K562 (cell line): ENCODE measurements around the gene PDE4A. TPM values are rescaled to one million over a fixed set of nuclear protein-coding genes. Genes with fewer than 3 reads are reported as not detected.

Experiments used
- ATAC-seq: fragments of 200-7000 bp; cut with Tn5 transposase; 3 replicates; pipeline ENCODE4 v1.9.1; 2020; ENCODE audit warnings: moderate library complexity
- BruUV-seq: library from RNA; stranded (reverse); fragments of 400-500 nt; replicated peaks from 2 replicates; lab custom pipeline; 2021; lab: Mats Ljungman, UMichigan
- CTCF ChIA-PET: fragments of 300-600 bp; formaldehyde crosslinking; extraction: SDS; loops from one replicate; lab custom pipeline; 2021; ENCODE audit warnings: low intra/inter-chr PET ratio; lab: Yijun Ruan, JAX
- POLR2A ChIA-PET: fragments of 300-600, 350-650 bp; sonication (Branson Sonifier 250); formaldehyde crosslinking; extraction: SDS; loops from one replicate; lab custom pipeline; 2021; ENCODE audit warnings: antibody characterized with exemption, inconsistent platforms; lab: Yijun Ruan, JAX
- DNase-seq, 4 experiments: peaks; one replicate each; pipeline versions ENCODE4 v3.0.0 to v3.0.0-alpha.2; 2011 to 2018; ENCODE audit warnings: low spot score in 3 of 4, mixed read lengths in 3 of 4; ENCODE audit errors: extremely low read depth in 1 of 4
- FAIRE-seq: peaks from 2 replicates; lab custom pipeline; 2011; peaks lifted over from hg19 to GRCh38; lab: Jason Lieb, UNC
- H2AFZ ChIP-seq: 2 replicates; pipeline ENCODE4 v1.6.0; 2011; ENCODE audit warnings: low read depth, low read length, control low read depth, inconsistent platforms
- H3K27ac ChIP-seq: fragments of 200-600 bp; 3 replicates; pipeline ENCODE4 v1.8.0; 2011; ENCODE audit warnings: low read depth, mild to moderate bottlenecking, control low read depth, inconsistent platforms, low read length, moderate library complexity, mixed read lengths; ENCODE audit errors: extremely low read depth
- H3K27me3 ChIP-seq, 2 experiments: fragments of 300-600 bp in 1 of 2; 2 replicates in 1 of 2; 3 replicates in 1 of 2; pipeline versions ENCODE4 v1.6.0 to v1.8.0; 2011; ENCODE audit warnings: inconsistent platforms in 2 of 2, low read length in 2 of 2, mild to moderate bottlenecking in 1 of 2, mixed read lengths in 1 of 2, moderate library complexity in 1 of 2; ENCODE audit not compliant: control insufficient read depth in 2 of 2, insufficient read depth in 2 of 2
- H3K36me3 ChIP-seq: fragments of 300-600 bp; 3 replicates; pipeline ENCODE4 v1.8.0; 2011; ENCODE audit warnings: mild to moderate bottlenecking, low read length, inconsistent platforms; ENCODE audit not compliant: control insufficient read depth, insufficient read depth
- H3K4me1 ChIP-seq, 2 experiments: fragments of 200-600 bp in 1 of 2; replicated peaks in 1 of 2; 2 replicates in 1 of 2; 3 replicates in 1 of 2; pipeline versions ENCODE4 v1.5.1 to v1.8.0; 2011; ENCODE audit warnings: inconsistent platforms in 2 of 2, low read length in 2 of 2, mild to moderate bottlenecking in 1 of 2, mixed read lengths in 1 of 2, moderate library complexity in 1 of 2; ENCODE audit not compliant: control insufficient read depth in 2 of 2, insufficient read depth in 2 of 2
- H3K4me2 ChIP-seq: 2 replicates; pipeline ENCODE4 v1.6.1; 2011; ENCODE audit warnings: low read length, control low read depth, inconsistent platforms, mixed read lengths; ENCODE audit not compliant: insufficient read depth
- H3K4me3 ChIP-seq: fragments of 200-600 bp; sonication (generic), shearing (Covaris generic); 2 replicates; pipeline ENCODE4 v1.5.1; 2016; ENCODE audit warnings: control low read depth, inconsistent platforms
- H3K79me2 ChIP-seq: fragments of 200-600 bp; 3 replicates; pipeline ENCODE4 v1.8.0; 2011; ENCODE audit warnings: low read length, inconsistent platforms; ENCODE audit not compliant: control insufficient read depth, insufficient read depth
- H3K9ac ChIP-seq, 2 experiments: 2 replicates each; pipeline versions ENCODE4 v1.6.0 to v1.6.1; 2011; ENCODE audit warnings: low read depth in 2 of 2, low read length in 2 of 2, control low read depth in 1 of 2, inconsistent platforms in 1 of 2, mild to moderate bottlenecking in 1 of 2, mixed read lengths in 1 of 2; ENCODE audit not compliant: insufficient read depth in 1 of 2
- H3K9me1 ChIP-seq: one replicate; pipeline ENCODE4 v1.6.0; 2011; ENCODE audit warnings: inconsistent platforms, mild to moderate bottlenecking, low read length, moderate library complexity; ENCODE audit not compliant: control insufficient read depth, insufficient read depth
- H3K9me3 ChIP-seq: replicated peaks from 2 replicates; pipeline ENCODE4 v1.5.1; 2011; ENCODE audit warnings: low read depth, low read length, inconsistent platforms; ENCODE audit not compliant: control insufficient read depth, insufficient read depth
- H4K20me1 ChIP-seq: replicated peaks from 2 replicates; pipeline ENCODE4 v1.6.1; 2011; ENCODE audit warnings: low read length, inconsistent platforms, mixed read lengths; ENCODE audit not compliant: control insufficient read depth, insufficient read depth
- CBX5 ChIP-seq: IDR thresholded peaks from 2 replicates; pipeline ENCODE4 v1.6.1; 2014; ENCODE audit warnings: low read depth, borderline replicate concordance
- ETV1 ChIP-seq: fragments of 450-650 bp; conservative IDR thresholded peaks from 2 replicates; pipeline ENCODE4 v1.6.1; 2016; ENCODE audit warnings: missing genetic modification characterization, control low read depth, low read depth, missing compliant biosample characterization
- ETV6 ChIP-seq, 3 experiments: fragments of 150-350 bp in 1 of 3; sonication (generic) in 1 of 3; formaldehyde crosslinking in 1 of 3; IDR thresholded peaks; 2 replicates each; pipeline versions ENCODE4 v1.6.1 to v1.8.0; 2014 to 2022; ENCODE audit warnings: borderline replicate concordance in 2 of 3, low read depth in 2 of 3, antibody characterized with exemption in 1 of 3, low read length in 1 of 3, mild to moderate bottlenecking in 1 of 3, missing genetic modification reagents in 1 of 3
- HDAC1 ChIP-seq, 2 experiments: fragments of 450-650 bp; IDR thresholded peaks; 2 replicates each; pipeline ENCODE4 v1.6.1; 2016 to 2017; ENCODE audit warnings: inconsistent platforms in 1 of 2, mild to moderate bottlenecking in 1 of 2, moderate library complexity in 1 of 2
- MXI1 ChIP-seq: IDR thresholded peaks from 2 replicates; pipeline ENCODE4 v1.6.1; 2011; ENCODE audit warnings: low read depth, mild to moderate bottlenecking, improper control_type of control experiment, low read length
- NFIC ChIP-seq: fragments of 450-650 bp; IDR thresholded peaks from 2 replicates; pipeline ENCODE4 v1.6.1; 2017; ENCODE audit warnings: mild to moderate bottlenecking, inconsistent platforms
- NKRF ChIP-seq: fragments of 450-650 bp; IDR thresholded peaks from 2 replicates; pipeline ENCODE4 v1.6.1; 2016; ENCODE audit warnings: borderline replicate concordance
- NR2C2 ChIP-seq, 2 experiments: fragments of 200-800 bp in 1 of 2; sonication (Bioruptor generic) in 1 of 2; sonication (generic) in 1 of 2; formaldehyde crosslinking in 1 of 2; IDR thresholded peaks; 2 replicates each; pipeline versions ENCODE4 v1.6.1 to v1.8.0; 2016 to 2022; ENCODE audit warnings: mild to moderate bottlenecking in 1 of 2, missing compliant biosample characterization in 1 of 2, missing genetic modification characterization in 1 of 2, missing genetic modification reagents in 1 of 2
- RAD51 ChIP-seq: fragments of 450-650 bp; IDR thresholded peaks from 2 replicates; pipeline ENCODE4 v1.7.1; 2016; ENCODE audit warnings: low read depth, mild to moderate bottlenecking, borderline replicate concordance
- RBM39 ChIP-seq: fragments of 200-400 bp; formaldehyde crosslinking; optimal IDR thresholded peaks from 2 replicates; pipeline ENCODE3; 2018; ENCODE audit warnings: low read depth, low read length
- RCOR1 ChIP-seq, 2 experiments: IDR thresholded peaks; 2 replicates each; pipeline ENCODE4 v1.6.1; 2012; ENCODE audit warnings: low read depth in 2 of 2, low read length in 2 of 2, borderline replicate concordance in 1 of 2, improper control_type of control experiment in 1 of 2
- TEAD4 ChIP-seq, 2 experiments: sonication (generic) in 1 of 2; formaldehyde crosslinking in 1 of 2; IDR thresholded peaks; 2 replicates each; pipeline versions ENCODE4 v1.6.1 to v1.8.0; 2012 to 2022; ENCODE audit warnings: borderline replicate concordance in 1 of 2, inconsistent platforms in 1 of 2, low read length in 1 of 2, mild to moderate bottlenecking in 1 of 2, missing genetic modification reagents in 1 of 2
- WGBS: fragments of 100-300 bp; shearing (Covaris generic); methylation state at CpG from one replicate; pipeline ENCODE4 v1.1.6; 2016; ENCODE audit warnings: low coverage, mixed read lengths; ENCODE audit not compliant: insufficient coverage; ENCODE audit errors: missing lambda C conversion rate; 5-methylcytosine and 5-hydroxymethylcytosine counted together
- in situ Hi-C: fragments of 300-500 bp; cut with MboI; formaldehyde crosslinking; loops from 4 replicates; pipeline ENCODE4 v1.15.0; 2018; ENCODE audit warnings: inconsistent platforms, mixed read lengths
- intact Hi-C: fragments of 100-400 bp; cut with micrococcal nuclease; formaldehyde crosslinking; loops from 2 replicates; pipeline ENCODE4 v1.14.2; 2022
- polyA plus RNA-seq, 8 experiments: library from polyadenylated mRNA; depleted of rRNA in 4 of 8; stranded (reverse) in 5 of 8; unstranded in 3 of 8; fragments of >200 nt; fragmentation: Nextera tagmentation in 2 of 8; fragmentation: Illumina TruSeq in 1 of 8; extraction: Ambion mirVana in 2 of 8; extraction: Trizol in 1 of 8; gene quantifications; 2 replicates each; pipeline versions ENCODE4 v1.2.1 to v1.2.3, GENCODE V29; 2011 to 2014; ENCODE audit warnings: inconsistent platforms in 1 of 8, missing spikeins in 1 of 8
- total RNA-seq, 7 experiments: library from RNA; depleted of rRNA in 6 of 7; stranded (reverse); fragments of >200 nt in 6 of 7; fragmentation: Illumina TruSeq in 2 of 7; extraction: Trizol in 2 of 7; gene quantifications; 2 replicates each; pipeline versions ENCODE4 v1.2.1 to v1.2.3, GENCODE V29; 2011 to 2021; ENCODE audit warnings: low replicate concordance in 1 of 7
- TF ChIP-seq, protein P1 (sequence below): sonication (generic); formaldehyde crosslinking; IDR thresholded peaks from 2 replicates; pipeline ENCODE4 v1.5.0; 2020; ENCODE audit warnings: missing genetic modification reagents
- TF ChIP-seq, protein P2 (sequence below): fragments of 450-650 bp; formaldehyde crosslinking; IDR thresholded peaks from 2 replicates; pipeline ENCODE4 v1.4.0; 2020; ENCODE audit warnings: mild to moderate bottlenecking, moderate library complexity

PDE4A gene
- total and polyA plus RNA-seq, 9 of the 15 experiments (the other 6 are each of a cell fraction or from before 2014, with no cell fraction given) = 0.66 to 26.9 (median 4.6) TPM

- under 1% methylated on average over 15 of the region's 15 CpGs for WGBS
- FAIRE-seq (no peak), DNase-seq (peak; percentile 32 to 56 (median 38)), ATAC-seq (no peak)
- H3K9me3 ChIP-seq = no peaks in the 10 kb centered on the region
- no peaks in the 10 kb centered on the region for H3K27me3 ChIP-seq
- H3K36me3 ChIP-seq = peaks cover 36% of the 10 kb centered on the region; the same call in 2 of the 3 replicates
- H2AFZ ChIP-seq = 0 out of 2 replicates have a peak overlapping the region, but pooled peaks have one; percentile 91
- in situ Hi-C loops (no loop called here), intact Hi-C loops (loop anchor here (5.0 kb wide), 2 partner anchors 170 to 295 kb away; no protein-coding TSS in a partner anchor)
- CTCF ChIA-PET = no interaction called here
- peaks cover 18 to 50% of the 10 kb centered on the region in 2 experiments for H3K4me1 ChIP-seq
- no peaks in the 10 kb centered on the region for H3K9me1 ChIP-seq
- peak overlapping the region; percentile 99 for H3K4me3 ChIP-seq
- H3K27ac ChIP-seq = peak overlapping the region; percentile 76
- H3K79me2 ChIP-seq = peaks cover 62% of the 10 kb centered on the region
- H4K20me1 ChIP-seq = peaks cover 23% of the 10 kb centered on the region
- no TSS peak for BruUV-seq
- POLR2A ChIA-PET = interaction anchor here (1.2 to 1.5 kb wide), 2 partner anchors 113 to 142 kb away, joined by 4 to 5 read pairs; partner anchors contain the start of gene ICAM5
- peak overlapping the region; percentile 96 for H3K4me2 ChIP-seq
- H3K9ac ChIP-seq = peak overlapping the region; percentile 96 to 98
- TF ChIP-seq RAD51 (peak; percentile 28; the same call in 1 of the 2 replicates), HDAC1 (IDR thresholded peaks at IDR 0.05) (peak in 1 of 2 experiments; percentile 46; a peak in 1 of 4 replicates), NFIC (no peak), MXI1 (peak; percentile 69), NKRF (peak; percentile 52; the same call in 1 of the 2 replicates), ETV6 (IDR thresholded peaks at IDR 0.05; ENCODE audit: borderline replicate concordance in 1 of 2, low read depth in 2 of 2, low read length in 1 of 2) (peak in 1 of 2 experiments; percentile 18; a peak in 1 of 4 replicates), ETV6 (CRISPR knock-in tag; IDR thresholded peaks at IDR 0.05; ENCODE audit: borderline replicate concordance) (no peak), RBM39 (peak; percentile 7), NR2C2 (CRISPR knock-in tag; IDR thresholded peaks at IDR 0.05) (no peak), NR2C2 (tag; IDR thresholded peaks at IDR 0.05) (peak; percentile 10; the same call in 1 of the 2 replicates), ETV1 (tag) (peak; percentile 40; the same call in 1 of the 2 replicates), RCOR1 (IDR thresholded peaks at IDR 0.05; ENCODE audit: borderline replicate concordance in 1 of 2, low read depth in 2 of 2, low read length in 2 of 2) (no peak), TEAD4 (IDR thresholded peaks at IDR 0.05; ENCODE audit: low read length) (peak; percentile 42; the same call in 1 of the 2 replicates), TEAD4 (CRISPR knock-in tag; IDR thresholded peaks at IDR 0.05; ENCODE audit: borderline replicate concordance) (no peak), CBX5 (no peak)
- TF ChIP-seq, protein P1, sequence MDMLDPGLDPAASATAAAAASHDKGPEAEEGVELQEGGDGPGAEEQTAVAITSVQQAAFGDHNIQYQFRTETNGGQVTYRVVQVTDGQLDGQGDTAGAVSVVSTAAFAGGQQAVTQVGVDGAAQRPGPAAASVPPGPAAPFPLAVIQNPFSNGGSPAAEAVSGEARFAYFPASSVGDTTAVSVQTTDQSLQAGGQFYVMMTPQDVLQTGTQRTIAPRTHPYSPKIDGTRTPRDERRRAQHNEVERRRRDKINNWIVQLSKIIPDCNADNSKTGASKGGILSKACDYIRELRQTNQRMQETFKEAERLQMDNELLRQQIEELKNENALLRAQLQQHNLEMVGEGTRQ (CRISPR knock-in tag) = peak; percentile 62
- TF ChIP-seq, protein P2, sequence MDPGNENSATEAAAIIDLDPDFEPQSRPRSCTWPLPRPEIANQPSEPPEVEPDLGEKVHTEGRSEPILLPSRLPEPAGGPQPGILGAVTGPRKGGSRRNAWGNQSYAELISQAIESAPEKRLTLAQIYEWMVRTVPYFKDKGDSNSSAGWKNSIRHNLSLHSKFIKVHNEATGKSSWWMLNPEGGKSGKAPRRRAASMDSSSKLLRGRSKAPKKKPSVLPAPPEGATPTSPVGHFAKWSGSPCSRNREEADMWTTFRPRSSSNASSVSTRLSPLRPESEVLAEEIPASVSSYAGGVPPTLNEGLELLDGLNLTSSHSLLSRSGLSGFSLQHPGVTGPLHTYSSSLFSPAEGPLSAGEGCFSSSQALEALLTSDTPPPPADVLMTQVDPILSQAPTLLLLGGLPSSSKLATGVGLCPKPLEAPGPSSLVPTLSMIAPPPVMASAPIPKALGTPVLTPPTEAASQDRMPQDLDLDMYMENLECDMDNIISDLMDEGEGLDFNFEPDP (CRISPR knock-in tag) = no peak
These were observed 17.8 kb upstream of the PDE4A start for GRCh38 chr19:10402441-10403038.
